GF-D8 (cell line): ENCODE results near the gene MED4.

Experiments
- DNase-seq: peaks from one replicate; lab custom pipeline; 2025; lab: John Stamatoyannopoulos, UW

Gene MED4

DNA sequence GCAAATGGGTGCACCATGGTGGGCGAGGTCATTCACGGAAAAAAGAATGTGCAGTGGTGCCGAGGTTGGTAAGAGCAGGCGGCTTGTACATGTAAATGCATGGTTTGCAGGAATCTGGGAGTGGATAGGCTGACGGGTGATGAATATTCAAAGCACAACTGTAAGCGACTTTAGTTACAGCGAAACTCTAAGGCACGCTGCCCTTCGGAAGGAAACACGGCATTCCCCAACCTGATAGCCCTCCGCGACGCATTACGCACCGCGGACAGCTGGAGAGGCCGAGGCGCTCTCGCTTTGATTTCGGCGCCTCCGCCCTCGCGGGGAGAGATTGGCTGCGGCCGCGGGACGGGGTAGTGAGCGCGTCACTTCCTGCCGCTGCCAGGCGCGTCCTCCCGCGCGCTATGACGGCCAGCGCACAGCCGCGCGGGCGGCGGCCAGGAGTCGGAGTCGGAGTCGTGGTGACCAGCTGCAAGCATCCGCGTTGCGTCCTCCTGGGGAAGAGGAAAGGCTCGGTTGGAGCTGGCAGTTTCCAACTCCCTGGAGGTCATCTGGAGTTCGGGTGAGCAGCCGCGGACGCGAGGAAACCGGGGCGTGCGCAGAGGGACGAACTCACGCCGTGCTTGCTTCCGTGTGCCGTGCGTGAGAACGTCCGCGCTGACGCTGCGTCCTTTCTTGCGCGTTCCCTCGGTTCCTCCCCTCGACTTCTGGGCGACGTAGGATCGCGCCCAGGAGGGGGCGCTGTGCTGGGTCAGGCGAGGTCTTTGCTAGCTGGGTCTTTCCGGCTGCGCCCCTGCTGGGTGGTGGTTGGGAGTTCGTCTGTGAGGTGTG is 57.3 kb downstream of the MED4 start, which contains the start of gene NUDT15:
NUDT15 (plus strand) TSS at position 381 of the 828 bp plus-strand sequence; CDS start at position 402, 21 bp downstream.
- peak; percentile 95 for DNase-seq

DNA sequence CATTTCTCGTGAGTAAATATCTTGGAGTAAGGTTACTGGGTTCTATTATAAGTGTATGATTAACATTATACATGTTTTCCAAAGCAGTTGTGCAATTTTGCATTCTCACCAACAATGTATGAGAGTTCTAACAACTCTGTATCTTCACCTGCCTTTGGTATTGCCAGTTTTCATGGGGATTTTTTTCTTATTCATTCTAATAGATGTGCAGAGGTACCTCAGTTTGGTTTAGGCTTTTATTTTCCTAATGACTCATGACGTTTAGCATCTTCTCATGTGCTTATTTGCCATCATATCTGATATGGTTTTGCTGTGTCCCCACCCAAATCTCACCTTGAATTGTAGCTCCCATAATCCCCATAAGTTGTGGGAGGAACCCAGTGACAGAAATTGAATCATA is 65.0 kb downstream of the MED4 start:
- DNase-seq: no peak

DNA sequence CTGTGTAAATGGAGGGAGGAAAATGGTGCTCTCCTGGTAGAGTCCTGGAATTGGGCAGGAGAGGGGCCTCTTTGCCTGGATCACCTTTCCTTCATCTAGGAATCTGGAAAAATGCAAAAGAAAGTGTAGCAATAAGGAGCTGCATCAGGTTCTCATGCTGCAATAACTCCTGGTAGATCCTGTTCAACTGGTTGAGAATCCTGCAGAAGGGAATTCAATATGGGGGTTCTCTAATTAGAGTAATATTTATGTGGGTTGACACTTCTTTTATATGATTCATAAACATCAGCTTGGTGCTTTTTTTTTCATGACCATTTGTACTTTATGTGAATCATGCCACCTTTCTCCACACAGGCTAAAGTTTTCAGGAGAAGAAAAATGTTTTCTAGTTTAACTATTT is 66.8 kb downstream of the MED4 start:
- no peak for DNase-seq
